Measurements from ENCODE around the gene RCAN3.
"Not testable (repeated sequence)": the region's sequence is repeated elsewhere in the genome, so short reads cannot be mapped to it uniquely, and the experiment has no call there.

Gene RCAN3

GRCh38 chr1:24486331-24487065 lies 16.1 kb upstream of the RCAN3 start:
- no peak for DNase-seq

DNA sequence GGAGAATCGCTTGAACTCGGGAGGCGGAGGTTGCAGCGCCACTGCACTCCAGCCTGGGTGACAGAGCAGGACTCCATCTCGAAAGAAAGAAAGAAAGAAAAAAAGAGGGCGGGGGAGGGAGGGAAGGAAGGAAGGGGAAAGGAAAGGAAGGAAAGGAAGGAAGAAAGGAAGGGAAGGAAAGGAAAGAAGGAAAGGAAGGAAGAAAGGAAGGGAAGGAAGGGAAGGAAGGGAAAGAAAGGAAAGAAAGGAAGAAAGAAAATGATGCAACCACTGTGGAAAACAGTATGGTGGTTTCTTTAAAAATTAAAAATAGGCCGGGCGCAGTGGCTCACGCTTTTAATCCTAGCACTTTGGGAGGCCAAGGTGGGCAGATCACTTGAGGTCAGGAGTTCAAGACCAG lies 15.2 kb upstream of the RCAN3 start:
- no peak for DNase-seq

- not testable (repeated sequence) for DNase-seq
Observed at GRCh38 chr1:24488159-24488558, 14.5 kb upstream of the RCAN3 start.

GRCh38 chr1:24489674-24490073 lies 13.0 kb upstream of the RCAN3 start:
- no peak for DNase-seq

DNA sequence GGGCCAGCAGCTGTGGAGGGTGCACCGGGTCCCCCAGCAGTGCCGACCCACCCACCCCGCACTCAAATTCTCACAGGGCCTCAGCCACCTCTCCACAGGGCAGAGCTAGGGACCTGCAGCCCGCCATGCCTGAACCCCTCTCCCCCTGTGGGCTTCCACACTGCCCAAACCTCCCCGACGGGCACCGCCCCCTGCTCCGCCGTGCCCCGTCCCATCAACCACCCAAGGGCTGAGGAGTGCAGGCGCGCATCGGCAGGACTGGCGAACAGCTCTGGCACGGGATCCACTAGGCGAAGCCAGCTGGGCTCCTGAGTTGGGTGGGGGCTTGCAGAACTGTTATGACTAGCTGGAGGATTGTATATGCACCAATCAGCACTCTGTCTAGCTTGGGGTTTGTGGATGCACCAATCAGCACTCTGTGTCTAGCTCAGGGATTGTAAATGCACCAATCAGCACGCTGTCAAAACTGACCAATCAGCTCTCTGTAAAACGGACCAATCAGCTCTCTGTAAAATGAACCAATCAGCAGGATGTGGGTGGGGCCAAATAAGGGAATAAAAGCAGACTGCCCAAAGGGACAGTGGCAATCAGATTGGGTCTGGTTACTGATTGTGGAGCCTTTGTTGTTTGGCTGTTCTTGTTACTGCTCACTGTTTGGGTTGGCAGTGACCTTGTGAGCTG lies 12.4 kb upstream of the RCAN3 start:
- no peak for DNase-seq

DNA sequence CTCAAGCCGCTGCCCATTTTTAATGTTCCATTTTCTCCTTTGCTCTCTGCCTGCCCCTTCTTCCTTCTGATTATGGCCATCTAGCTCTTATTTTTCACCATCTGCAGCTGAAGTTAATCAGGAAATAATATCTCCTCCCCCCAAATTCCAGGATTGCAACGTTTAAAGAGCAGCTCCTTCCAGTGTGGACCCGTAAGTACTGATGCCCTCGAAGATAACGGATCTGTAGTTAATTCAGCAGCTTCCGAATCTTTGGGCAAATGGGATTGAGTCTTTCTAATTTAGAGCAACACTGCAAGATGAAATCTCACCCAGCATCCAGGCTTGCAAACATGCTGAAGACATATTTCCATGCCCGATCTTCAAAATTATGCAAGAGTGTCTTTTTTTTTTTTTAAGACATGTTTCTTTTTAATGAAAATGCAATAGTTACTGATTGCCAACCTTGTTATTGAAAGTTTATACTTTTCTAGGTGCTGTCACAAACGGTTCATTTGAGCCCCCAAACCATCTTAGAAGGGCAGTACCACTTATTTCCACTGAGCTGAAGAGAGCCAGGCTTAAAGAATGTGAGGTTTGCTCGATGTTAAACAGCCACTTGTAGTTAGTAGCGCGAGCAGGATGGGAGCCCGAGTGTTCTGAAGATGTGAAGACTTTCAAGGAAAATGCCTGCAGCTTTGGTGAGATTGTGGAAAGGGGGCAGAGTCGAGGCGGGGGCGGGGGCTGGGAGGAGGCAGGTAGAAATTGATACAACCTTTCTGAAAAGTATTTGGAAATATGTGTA lies 10.9 kb upstream of the RCAN3 start:
- DNase-seq: no peak

GRCh38 chr1:24492935-24493334 lies 9.7 kb upstream of the RCAN3 start:
- not testable (repeated sequence) for DNase-seq

DNA sequence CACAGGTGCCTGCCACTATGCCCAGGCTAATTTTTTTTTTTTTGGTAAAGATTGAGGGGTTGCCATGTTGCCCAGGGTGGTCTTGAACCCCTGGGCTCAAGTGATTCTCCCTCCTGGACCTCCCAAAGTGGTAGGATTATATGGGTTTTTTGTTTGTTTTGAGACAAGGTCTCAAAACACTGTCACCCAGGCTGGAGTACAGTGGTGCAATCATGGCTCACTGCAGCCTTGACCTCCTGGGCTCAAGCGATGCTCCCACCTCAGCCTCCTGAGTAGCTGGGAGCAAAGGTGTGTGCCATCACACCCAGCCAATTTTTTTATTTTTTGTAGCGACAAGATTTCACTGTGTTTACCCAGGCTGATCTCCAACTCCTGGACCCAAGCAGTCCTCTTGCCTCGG lies 8.9 kb upstream of the RCAN3 start:
- no peak for DNase-seq

- DNase-seq: no peak
Observed at GRCh38 chr1:24498589-24498988, 4.0 kb upstream of the RCAN3 start.

- DNase-seq: no peak
Observed at GRCh38 chr1:24500448-24501048, 2.1 kb upstream of the RCAN3 start.

- peak; percentile 68 for DNase-seq
Observed at GRCh38 chr1:24501371-24502064, 1.1 kb upstream of the RCAN3 start.

GRCh38 chr1:24502065-24502708 lies 449 bp upstream of the RCAN3 start:
- peak; percentile 82 for DNase-seq

GRCh38 chr1:24503059-24503751 lies 569 bp downstream of the RCAN3 start:
- DNase-seq: peak; percentile 55

- no peak for DNase-seq
Observed at GRCh38 chr1:24503870-24504523, 1.4 kb downstream of the RCAN3 start.

DNA sequence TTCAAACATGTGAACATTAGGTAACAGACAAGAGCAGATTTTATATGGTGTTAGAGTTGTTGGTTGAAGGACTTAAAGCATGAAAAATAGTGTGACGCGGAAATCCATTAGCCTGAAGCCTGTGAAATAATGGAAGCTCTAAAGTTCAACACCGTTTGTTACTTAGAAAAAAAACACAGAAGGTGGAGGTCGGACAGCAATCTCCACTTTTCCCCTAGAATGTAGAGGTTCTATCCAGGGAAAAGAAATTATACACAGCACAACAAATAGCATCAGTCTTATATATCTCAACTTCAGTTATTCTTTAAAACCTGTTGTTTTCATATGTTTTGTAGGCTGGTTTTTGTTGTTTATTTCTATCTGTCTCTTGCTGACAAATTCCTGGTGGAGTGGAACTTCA lies 1.9 kb downstream of the RCAN3 start:
- DNase-seq: no peak

DNA sequence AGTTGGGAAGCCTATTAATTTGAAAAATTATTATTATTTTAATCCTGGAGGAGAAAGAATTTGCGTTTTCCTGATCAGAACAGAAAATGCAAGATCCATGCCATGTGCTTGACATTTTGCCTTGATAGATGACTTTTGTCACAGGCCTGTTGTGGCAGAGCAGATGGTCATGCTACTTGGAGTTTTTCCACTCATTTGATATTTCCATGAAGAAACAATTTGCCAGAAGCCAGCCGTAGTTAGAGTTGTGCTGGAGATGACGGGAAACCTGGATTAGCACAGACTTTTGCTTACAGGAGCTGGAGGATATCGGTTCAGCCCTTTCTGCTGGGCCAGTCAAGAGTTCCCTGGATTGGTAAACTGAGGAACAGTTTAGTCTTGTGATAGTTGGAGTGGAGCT lies 3.2 kb downstream of the RCAN3 start:
- DNase-seq: no peak

- DNase-seq: no peak
Observed at GRCh38 chr1:24506691-24507381, 4.2 kb downstream of the RCAN3 start.

- DNase-seq: no peak
Observed at GRCh38 chr1:24507405-24507804, 4.8 kb downstream of the RCAN3 start.

DNA sequence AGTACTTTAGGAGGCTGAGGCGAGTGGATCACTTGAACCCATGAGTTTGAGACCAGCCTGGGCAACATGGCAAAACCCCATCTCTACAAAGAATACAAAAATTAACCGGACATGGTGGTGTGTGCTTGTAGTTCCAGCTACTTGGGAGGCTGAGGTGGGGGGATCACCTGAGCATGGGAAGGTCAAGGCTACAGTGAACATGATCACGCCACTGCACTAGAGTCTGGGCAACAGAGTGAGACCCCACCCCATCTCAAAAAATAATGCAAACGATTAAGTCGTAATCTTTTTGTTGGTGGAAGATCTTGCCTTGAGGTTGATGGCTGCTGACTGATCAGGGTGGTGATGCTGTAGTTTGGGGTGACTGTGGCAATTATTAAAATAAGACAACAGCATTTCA lies 6.3 kb downstream of the RCAN3 start:
- no peak for DNase-seq

- DNase-seq: no peak
Observed at GRCh38 chr1:24513706-24514105, 11.1 kb downstream of the RCAN3 start.
